Stimulated activated CD8-positive, alpha-beta memory T cell treated with anti-CD3 and anti-CD28 coated beads, Interleukin-12 subunit alpha, Interleukin-12 subunit beta, amount 100 ng/mL, for 4 hours (primary cell): ENCODE measurements around the gene SYVN1.
"Not testable (repeated sequence)": the region's sequence is repeated elsewhere in the genome, so short reads cannot be mapped to it uniquely, and the experiment has no call there.

ENCODE experiments used
- DNase-seq: peaks from one replicate; pipeline ENCODE4 v3.0.0-alpha.2; 2020; ENCODE audit warnings: low read depth

SYVN1 gene

GRCh38 chr11:65151331-65151899 is 17.1 kb upstream of the SYVN1 start:
- no peak for DNase-seq

GRCh38 chr11:65150509-65151299 is 16.4 kb upstream of the SYVN1 start:
- no peak for DNase-seq

- DNase-seq, result not testable (repeated sequence)
Observed at GRCh38 chr11:65150131-65150508, 15.8 kb upstream of the SYVN1 start.

DNA sequence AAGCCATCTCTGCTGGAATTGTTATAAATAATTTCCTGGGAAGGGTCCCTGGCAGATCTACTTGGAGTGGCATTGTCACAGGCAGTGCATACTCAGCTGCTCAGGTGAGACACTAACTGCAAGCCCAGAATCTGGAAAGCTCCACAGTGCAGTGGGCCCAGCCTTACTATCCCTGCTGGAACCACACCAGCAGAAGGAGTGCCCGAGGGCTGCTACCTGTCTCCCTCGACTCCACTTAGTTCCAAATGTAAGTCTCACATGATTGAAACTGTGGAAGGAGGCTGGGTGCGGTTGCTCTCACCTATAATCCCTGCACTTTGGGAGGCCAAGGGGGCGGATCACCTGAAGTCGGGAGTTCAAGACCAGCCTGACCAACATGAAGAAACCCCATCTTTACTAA is 14.3 kb upstream of the SYVN1 start:
- no peak for DNase-seq

DNA sequence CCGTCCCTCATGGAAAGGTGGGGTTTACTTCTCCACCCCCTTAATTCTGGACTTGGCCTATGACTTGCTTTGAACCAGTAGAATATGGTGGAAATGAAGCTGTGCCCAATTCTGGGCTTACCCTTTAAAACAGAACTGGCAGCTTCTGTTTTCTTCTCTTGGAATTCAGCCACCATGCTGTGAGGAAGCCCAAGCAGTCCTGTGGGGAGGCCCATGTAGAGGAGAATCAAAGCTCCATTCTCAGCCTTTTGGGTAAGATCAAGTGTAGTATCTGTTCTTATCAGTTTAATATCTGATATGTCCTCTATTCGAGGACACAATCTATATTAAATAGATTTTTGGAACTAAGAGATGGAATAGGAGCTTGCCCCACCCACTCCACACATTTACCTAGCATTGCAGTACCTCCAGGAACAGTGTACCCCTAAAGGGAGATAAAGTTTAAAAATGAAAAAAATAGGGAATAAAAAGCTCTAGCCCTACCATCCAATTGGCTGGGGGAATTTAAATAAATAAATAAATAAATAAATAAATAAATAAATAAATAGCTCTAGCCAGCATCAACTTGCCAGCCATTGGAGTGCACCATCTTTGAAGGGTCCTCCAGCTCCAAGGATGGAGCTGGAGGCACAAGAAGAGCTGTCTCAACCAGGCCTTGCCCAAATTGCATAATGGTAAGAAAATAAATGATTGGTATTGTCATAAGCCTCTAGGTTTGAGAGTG is 13.2 kb upstream of the SYVN1 start:
- no peak for DNase-seq

GRCh38 chr11:65141896-65142494 is 7.7 kb upstream of the SYVN1 start:
- DNase-seq, result no peak

GRCh38 chr11:65136515-65137096 is 2.3 kb upstream of the SYVN1 start:
- DNase-seq, result no peak

DNA sequence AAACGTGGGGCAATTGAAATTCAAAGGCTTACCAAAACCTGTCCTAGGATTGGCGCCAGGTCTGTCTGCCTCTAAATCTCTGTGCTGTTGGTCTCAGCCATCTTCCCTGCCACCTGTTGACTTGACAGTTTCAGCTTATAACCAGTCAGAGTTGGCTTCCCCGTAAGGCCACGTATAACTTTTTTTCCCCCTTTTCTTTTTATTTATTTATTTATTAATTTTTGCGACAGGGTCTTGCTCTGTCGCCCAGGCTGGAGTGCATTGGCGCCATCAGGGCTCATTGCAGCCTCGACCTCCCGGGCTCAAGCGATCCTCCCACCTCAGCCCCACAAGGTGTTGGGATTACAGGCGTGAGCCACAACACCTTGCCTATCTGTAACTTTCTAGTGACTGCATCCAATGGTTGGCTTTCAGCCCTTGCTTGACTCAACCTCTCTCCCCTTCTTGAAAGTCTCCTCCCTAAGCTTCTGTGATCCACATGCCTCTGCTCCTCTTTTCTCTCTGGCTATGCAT is 1.4 kb upstream of the SYVN1 start:
- DNase-seq, result no peak

DNA sequence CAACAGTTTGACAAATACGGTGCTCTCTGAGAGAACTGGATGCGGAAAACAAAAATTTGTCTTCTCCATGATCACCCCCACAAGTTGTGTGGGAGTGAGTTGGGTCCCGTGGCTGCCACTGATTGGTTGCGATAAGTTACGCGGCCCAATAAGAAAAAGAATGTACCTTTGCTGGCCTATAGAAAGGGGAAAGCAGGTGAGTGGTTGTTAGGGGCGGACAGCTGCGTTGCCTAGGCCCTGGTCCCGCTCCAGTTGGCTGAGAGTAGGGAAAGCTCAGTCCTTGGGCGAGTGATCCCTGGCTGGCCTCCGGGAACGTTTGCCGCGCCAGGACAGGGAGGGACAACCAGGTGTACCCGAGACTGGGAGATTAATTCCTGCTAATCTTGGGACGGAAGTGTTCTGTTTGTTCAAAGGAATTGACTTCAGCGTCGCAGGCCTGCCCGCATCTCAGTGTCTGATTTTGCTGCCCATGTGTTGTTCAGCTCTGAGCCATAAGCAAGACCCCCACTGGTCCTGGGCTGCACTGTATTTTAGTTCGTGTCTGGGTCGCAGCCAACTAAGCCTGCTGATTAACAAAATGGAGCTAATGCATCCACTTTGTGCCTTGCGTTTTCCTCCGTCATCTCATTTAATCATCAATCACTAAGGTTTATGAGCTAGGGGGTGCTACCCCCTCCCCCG is 773 bp upstream of the SYVN1 start:
- DNase-seq, result peak; percentile 69

DNA sequence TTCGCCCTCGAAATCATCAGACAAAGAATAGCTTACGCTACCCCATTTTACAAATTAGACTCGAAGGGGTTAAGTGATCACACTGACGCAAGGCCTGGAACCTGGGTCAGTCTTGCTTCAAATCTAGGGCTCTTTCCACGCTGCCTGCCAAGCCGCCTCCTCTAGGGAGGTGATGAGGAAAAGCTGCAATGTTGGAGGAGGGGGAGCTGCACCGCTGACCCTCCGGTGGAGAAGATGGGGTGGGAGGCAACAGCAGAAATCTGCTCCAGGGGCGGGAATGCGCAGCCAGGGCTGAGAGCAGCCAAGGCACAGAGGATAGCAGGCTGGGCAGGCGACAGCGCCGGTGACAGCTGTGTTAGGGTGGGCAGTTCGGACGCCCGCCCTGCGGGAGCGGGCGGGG is 595 bp downstream of the SYVN1 start:
- DNase-seq, result no peak

DNA sequence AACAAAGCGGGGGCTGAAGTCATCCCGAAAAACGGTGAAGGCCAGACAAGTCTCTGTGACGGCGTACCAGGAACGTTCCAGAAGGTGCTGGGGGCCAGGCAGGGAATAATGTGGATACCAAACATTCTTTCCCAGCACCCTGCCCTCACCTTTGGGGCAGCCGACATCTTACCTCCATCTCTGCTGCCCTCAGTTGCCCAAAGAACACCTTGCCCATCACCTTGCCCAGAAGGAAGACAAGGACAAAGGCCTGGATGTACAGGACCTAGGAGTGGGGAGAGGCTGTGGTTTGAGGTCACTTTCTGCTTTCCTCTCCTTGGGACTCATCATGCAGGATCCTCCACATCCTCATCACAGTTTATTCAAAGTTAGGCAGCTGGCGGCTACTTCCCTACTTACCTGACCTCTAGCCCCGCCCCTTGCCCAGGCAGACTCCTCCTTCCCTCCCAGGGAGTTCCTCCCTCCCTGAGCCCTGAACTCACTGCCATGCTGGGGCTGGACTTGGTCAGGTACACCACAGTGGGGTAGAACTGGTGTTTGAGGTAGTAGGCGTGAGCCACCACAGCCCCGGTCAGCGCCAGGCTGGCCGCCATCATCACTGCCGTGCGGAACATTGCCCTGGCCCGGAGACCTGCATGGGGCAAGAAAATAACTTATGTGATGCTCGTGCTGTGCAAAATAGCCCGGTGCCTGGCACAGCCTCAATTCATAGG is 1.2 kb downstream of the SYVN1 start:
- DNase-seq, result no peak

DNA sequence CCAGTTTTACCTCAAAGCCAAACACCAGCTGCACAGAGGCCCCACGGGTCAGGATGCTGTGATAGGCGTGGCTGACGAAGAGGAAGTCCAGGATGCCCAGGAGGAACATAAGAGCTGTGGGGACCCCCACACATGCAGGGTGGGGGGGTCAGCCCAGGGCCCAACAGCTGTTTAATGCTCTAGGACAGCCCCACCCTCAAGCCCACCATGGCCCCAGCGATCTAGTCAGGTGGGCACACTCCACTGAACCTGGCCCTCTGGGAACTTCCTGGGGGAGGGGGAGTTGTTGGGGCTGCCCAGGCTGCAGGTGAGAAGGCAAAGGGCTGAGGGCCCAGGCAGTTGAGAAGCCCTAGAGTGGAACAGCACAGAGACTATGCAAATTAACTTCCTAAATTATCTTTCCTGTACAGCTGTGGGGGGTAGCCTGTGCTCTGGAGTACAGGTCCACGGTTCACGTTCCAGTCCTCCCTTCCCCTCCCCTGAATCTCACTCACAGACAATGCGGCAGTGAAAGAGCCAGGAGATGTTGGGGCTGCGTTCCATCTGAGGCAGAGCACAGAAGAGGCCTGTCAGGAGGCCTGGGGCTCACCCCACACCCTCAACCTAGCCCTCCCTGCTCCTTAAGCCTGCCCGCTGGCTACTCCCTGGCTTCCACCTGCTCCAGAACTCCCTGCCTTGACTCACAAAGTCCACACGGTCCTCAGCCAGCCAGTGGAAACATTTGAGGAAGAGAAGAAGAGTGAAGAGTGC is 1.9 kb downstream of the SYVN1 start:
- DNase-seq, result no peak

- no peak for DNase-seq
Observed at GRCh38 chr11:65131895-65132237, 2.5 kb downstream of the SYVN1 start.

- no peak for DNase-seq
Observed at GRCh38 chr11:65131417-65131776, 2.9 kb downstream of the SYVN1 start.

DNA sequence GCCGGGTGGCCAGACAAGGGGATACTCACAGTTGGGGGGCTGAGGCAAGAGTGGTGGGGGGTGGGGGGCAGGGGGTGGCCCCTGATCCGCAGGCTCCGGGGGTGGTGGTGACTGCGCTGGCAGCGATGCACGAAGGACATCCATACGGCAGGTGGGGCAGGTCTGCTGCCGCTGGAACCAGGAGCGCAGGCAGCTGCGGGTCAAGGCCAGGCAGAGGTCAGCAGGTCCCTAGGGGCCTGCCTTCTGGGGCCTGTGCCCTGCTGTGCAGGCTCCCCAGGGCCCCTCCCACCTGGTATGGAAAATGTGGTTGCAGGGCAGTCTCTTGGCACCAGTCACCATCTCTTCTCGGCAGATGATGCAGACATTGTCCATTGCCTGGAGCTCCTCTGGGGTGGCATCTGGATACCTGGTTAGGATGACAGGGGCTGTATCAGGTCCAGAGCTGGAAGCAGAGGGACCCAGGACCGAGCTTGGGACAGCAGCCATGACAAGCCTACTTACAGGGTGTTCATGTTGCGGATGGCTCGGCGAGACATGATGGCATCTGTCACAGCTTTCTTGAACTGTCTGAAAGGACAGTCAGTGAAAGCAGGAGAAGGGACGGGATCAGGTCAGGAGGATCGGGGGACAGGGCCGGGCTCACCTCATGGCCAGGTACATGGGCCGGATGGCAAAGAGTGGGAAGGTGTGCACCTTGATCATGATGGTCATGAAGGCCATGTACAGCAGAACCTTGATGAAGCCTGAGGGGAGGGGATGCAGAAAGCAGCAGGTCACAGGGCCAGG is 3.5 kb downstream of the SYVN1 start:
- DNase-seq, result no peak

GRCh38 chr11:65129649-65130441 is 4.5 kb downstream of the SYVN1 start:
- DNase-seq, result no peak

DNA sequence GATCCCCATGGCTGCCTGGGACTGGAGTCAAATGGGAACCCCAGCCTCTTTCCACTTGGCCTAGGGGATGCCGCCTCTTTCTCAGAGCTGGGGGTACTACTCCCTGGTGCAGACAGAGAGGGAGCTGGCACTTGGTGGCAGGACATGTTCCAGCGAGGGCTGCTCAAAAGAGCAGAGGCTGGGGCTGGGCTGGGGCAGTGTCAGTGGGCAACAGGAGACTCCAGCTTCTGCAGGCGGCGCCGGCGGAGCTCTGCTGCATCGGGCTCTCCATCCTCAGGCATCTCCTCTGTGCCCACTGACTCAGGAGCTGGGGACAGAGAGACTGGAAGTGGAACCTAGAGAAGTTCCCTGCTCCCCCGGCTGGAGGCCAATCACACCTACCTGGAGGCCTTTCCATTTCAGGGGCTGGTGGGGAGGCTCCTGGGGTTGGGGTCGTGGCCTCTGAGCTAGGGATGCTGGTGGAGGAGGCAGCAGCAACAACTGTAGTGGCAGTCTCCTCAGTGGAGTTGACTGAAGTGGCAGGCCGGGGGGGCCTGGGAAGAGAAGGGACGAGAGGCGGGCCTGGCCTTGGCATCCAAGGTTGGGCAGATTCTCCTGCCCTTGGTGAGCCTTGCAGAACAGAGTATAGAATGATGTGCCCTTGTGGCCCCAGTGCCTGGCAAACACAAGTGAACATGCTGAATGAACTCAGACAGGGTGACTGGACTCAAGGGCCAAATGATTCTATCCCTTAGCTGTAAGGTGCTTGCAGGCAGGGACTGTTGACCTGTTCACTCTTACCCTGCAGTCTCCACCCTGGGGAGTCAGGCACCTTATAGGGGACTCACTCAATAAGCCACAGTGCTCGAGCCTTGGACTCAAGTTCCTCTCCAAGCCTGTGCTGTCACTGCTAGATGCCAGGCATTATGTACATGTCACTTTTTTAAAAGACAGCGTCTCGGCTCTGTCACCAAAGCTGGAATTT is 5.9 kb downstream of the SYVN1 start:
- no peak for DNase-seq
